ENCODE measurements around the gene DLG1.

DNA sequence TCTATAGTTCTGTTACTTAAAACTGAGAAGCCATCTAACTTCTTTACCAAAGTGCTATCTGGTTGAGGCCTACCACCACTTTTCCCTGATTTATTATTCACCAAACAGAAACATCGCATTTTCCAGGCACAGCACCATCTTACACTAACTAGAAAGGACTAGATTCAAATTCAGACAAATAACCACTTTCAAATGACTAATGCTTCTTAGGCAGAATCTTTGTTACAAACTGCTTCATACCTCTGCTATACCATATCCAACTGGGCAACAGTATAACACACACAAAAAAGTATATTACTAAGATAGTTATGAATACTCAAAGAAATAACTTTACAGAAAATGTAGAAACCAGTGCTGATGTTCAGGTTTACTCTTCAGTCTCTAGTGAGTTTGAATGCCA lies 16.6 kb downstream of the DLG1 start:
- TF ChIP-seq ZNF274 (IDR thresholded peaks at IDR 0.05; ENCODE audit: low read depth, low read length) (no peak), SUZ12 (IDR thresholded peaks at IDR 0.05; ENCODE audit: extremely low read depth, insufficient read depth, insufficient read length) (no peak), YY1 (IDR thresholded peaks at IDR 0.05; ENCODE audit: insufficient read depth, insufficient read length) (no peak)
